ENCODE data around the gene ESF1. TPM values are rescaled to one million over a fixed set of nuclear protein-coding genes. Genes with fewer than 3 reads are reported as not detected.

The ESF1 gene
- total and polyA plus RNA-seq, 8 donors, result 4.7 to 22.0 (median 8.4) TPM

DNA sequence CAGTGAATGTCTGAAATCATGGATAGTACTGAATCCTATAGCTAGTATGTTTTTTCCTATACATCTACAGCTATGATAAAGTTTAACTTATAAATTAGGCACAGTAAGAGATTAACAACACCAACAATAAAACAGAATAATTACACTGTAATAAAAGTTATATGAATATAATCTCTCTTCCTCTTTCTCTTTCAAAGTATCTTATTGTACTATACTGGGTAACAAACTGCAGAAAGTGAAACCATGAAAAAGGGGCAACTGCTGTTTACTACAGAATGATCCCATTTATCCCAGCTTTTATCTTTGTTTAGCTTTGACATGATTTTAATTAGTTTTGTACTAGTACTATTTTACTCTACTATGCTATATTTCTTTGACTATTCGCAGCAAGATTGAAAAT is 25.8 kb downstream of the ESF1 start:
- Histone ChIP-seq H3K4me1 (no peaks in the 10 kb centered on the region), H3K27ac (no peak overlapping the region), H3K27me3 (no peaks in the 10 kb centered on the region), H3K36me3 (peaks cover 6 to 87% (median 60%) of the 10 kb centered on the region in 4 donors), H3K4me3 (no peak overlapping the region), H3K9me3 (no peaks in the 10 kb centered on the region)
- DNase-seq, result no peak
- 47 to 100% (median 96%) methylated on average over 1 of the region's 1 CpG for WGBS, 5 donors
- TF ChIP-seq EP300 (IDR thresholded peaks at IDR 0.05) (no peak), POLR2AphosphoS5 (IDR thresholded peaks at IDR 0.05) (no peak), POLR2A (IDR thresholded peaks at IDR 0.05) (no peak)
- TF ChIP-seq, protein P1, sequence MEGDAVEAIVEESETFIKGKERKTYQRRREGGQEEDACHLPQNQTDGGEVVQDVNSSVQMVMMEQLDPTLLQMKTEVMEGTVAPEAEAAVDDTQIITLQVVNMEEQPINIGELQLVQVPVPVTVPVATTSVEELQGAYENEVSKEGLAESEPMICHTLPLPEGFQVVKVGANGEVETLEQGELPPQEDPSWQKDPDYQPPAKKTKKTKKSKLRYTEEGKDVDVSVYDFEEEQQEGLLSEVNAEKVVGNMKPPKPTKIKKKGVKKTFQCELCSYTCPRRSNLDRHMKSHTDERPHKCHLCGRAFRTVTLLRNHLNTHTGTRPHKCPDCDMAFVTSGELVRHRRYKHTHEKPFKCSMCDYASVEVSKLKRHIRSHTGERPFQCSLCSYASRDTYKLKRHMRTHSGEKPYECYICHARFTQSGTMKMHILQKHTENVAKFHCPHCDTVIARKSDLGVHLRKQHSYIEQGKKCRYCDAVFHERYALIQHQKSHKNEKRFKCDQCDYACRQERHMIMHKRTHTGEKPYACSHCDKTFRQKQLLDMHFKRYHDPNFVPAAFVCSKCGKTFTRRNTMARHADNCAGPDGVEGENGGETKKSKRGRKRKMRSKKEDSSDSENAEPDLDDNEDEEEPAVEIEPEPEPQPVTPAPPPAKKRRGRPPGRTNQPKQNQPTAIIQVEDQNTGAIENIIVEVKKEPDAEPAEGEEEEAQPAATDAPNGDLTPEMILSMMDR (IDR thresholded peaks at IDR 0.05), result no peak
- intact Hi-C loops (cut with DNase I; ENCODE audit: low total_unique reads), result no loop called here

DNA sequence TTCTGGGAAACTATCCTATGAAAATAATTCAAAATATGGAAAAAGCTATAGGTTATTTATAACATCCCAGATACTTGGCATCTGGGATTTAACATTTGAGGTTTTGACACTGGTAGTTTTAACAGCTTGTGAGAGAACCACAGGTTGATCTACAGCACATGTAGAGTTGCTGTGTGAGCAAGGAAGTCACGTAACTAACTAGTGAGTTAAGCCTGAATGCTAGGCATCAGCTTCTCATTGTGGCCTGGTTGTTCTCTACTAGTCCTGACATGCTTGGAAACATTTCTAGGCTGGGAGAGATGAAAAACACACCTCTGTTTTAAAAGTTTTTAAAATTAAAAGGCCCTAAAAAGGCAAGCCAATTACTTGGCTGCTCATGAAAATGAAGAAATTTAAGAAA is 28.2 kb downstream of the ESF1 start:
- TF ChIP-seq, protein P1 (IDR thresholded peaks at IDR 0.05), result no peak
- TF ChIP-seq POLR2A (IDR thresholded peaks at IDR 0.05), result no peak
- no peak for TF ChIP-seq POLR2AphosphoS5 (IDR thresholded peaks at IDR 0.05)
- TF ChIP-seq EP300 (IDR thresholded peaks at IDR 0.05), result no peak
- no peak overlapping the region for H3K4me3 ChIP-seq
- no peak overlapping the region for H3K27ac ChIP-seq
- no peaks in the 10 kb centered on the region for H3K27me3 ChIP-seq
- peaks cover 6 to 84% (median 54%) of the 10 kb centered on the region in 4 donors for H3K36me3 ChIP-seq
- intact Hi-C loops (cut with DNase I; ENCODE audit: low total_unique reads), result no loop called here
- 80 to 100% (median 96%) methylated on average over 1 of the region's 1 CpG for WGBS, 5 donors
- DNase-seq, result no peak
- no peaks in the 10 kb centered on the region for H3K4me1 ChIP-seq
- H3K9me3 ChIP-seq, result no peaks in the 10 kb centered on the region

DNA sequence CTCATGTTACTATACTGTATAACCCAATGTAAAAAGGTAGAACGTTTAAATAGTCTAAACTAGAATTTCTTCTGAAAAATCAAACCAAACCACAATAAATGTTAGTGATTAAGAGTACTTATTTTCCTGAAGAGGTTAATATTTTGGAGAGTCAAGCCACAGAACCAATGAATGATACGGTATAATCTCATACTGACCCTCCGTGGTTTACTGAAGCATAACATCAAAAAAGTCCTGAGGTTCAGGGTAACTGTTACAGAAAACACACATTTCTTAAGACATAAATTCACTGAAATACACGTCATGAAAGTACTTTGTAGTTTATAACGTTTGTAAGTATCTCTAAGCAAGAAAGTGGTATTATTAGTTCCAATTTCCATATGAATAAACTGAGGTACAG is 28.9 kb downstream of the ESF1 start:
- Histone ChIP-seq H3K9me3 (no peaks in the 10 kb centered on the region), H3K27ac (no peak overlapping the region), H3K4me1 (no peaks in the 10 kb centered on the region), H3K27me3 (no peaks in the 10 kb centered on the region), H3K36me3 (peaks cover 6 to 85% (median 59%) of the 10 kb centered on the region in 4 donors), H3K4me3 (no peak overlapping the region)
- intact Hi-C loops (cut with DNase I; ENCODE audit: low total_unique reads), result no loop called here
- no peak for DNase-seq
- TF ChIP-seq POLR2AphosphoS5 (IDR thresholded peaks at IDR 0.05) (no peak), EP300 (IDR thresholded peaks at IDR 0.05) (no peak), POLR2A (IDR thresholded peaks at IDR 0.05) (no peak)
- TF ChIP-seq, protein P1 (IDR thresholded peaks at IDR 0.05), result no peak
- 74 to 88% (median 80%) methylated on average over 5 of the region's 5 CpGs for WGBS, 5 donors

DNA sequence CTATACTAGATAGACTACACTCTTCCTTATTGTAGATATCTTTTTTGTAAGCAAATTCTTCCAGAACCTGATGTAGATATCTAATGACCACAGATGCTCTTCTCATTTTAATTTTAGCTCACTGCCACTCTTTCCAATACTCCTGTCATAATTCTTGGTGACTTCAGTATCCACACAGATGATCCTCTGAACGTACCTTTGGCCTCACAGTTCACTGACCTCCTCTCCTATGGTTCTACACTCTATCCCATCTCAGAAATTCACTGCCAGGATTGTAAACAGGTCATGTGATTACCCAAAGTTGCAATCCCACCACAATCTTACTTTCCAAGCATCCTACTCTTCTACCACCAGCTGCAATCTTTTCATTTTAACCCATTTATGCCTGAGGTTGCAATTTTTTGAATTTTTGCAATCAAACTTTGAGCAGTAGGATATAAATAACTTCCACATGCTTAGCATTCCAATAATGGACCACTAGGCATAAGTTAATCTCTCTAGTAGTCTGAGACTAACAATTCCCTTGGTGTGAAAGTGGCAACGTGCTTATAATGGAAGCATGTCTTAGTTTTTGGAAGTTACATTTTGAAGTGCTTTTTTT is 31.2 kb downstream of the ESF1 start:
- TF ChIP-seq EP300 (IDR thresholded peaks at IDR 0.05) (no peak), POLR2A (IDR thresholded peaks at IDR 0.05) (no peak), POLR2AphosphoS5 (IDR thresholded peaks at IDR 0.05) (no peak)
- TF ChIP-seq, protein P1 (IDR thresholded peaks at IDR 0.05), result no peak
- no peak overlapping the region for H3K27ac ChIP-seq
- DNase-seq, result no peak
- H3K9me3 ChIP-seq, result no peaks in the 10 kb centered on the region
- peaks cover 4 to 73% (median 52%) of the 10 kb centered on the region in 4 donors for H3K36me3 ChIP-seq
- intact Hi-C loops (cut with DNase I; ENCODE audit: low total_unique reads), result no loop called here
- H3K4me3 ChIP-seq, result no peak overlapping the region
- H3K4me1 ChIP-seq, result no peaks in the 10 kb centered on the region
- no peaks in the 10 kb centered on the region for H3K27me3 ChIP-seq
- WGBS, 5 donors, result 89 to 98% (median 91%) methylated on average over 2 of the region's 2 CpGs

Measured in stomach (tissue), 9 donors.